HG03139 (cell line): ENCODE results near the gene PREX1.

Experiments used
- ATAC-seq: cut with Tn5 transposase; IDR thresholded peaks from one replicate; pipeline ENCODE4 v1.9.1; 2021; ENCODE audit not compliant: unreplicated experiment

Gene PREX1

DNA sequence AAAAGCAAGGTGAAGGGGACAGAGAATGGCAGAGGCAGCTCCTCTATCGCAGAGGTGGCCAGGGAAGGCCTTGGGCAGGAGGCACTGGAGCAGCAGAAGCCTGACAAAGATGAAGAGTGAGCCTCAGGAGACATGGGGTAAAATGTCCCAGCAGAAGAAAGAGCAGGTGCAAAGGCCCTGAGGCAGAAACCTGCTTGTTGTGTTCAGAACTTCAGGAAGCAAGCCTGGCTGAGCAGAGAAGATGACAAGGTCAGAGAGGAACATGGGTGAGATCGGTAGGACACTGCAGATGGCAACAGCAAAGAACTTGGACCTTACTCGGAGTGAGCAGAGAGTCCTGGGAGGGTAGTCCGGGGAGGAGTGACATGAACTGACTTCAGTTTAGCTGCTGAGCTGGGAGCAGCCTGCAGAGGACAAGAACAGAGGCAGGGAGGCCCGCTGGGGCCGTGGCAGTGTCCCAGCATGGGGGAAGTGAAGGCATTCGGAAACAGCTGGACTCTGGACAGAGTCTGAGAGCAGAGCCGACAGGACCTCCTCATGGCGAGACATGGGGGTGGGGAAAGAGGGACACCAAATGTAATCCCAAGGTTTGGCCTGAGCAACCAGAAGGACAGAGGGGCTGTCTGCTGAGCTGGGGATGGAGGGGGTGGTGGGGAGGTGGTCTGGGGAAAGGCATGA is 106.3 kb downstream of the PREX1 start:
- no peak for ATAC-seq

DNA sequence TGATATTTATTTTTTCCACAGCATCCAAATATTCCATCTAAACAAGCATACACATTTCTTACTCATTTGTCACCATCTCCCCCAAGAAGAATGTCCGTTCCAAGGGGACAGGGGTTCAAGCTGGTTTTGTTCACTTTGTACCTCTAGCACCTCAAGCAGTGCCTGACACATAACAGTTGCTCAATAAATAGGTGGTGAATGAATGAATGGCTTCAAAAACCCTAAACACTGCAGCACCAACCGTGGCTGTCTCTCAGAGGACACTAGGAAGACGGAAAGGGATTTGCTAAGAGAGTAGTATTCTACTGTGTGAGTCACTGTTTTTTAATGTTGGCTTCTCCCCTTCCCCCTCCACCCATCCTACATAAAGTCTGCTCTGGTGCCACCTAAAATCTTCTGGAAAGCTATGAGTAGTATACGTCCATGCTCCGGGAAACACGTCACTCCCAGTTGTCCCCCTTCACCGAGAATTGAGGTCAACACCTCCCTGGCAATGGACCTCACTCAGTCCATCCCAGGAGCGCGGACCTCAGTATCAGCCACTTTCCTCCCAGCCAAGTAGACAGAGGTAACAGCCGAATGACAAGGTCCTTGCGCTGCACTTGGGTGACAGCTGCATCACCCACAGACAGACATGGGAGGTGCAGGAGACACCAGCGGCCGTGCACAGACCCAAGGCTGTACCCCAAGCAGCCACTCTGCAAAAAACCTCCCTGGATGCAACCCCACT is 107.4 kb downstream of the PREX1 start:
- no peak for ATAC-seq

DNA sequence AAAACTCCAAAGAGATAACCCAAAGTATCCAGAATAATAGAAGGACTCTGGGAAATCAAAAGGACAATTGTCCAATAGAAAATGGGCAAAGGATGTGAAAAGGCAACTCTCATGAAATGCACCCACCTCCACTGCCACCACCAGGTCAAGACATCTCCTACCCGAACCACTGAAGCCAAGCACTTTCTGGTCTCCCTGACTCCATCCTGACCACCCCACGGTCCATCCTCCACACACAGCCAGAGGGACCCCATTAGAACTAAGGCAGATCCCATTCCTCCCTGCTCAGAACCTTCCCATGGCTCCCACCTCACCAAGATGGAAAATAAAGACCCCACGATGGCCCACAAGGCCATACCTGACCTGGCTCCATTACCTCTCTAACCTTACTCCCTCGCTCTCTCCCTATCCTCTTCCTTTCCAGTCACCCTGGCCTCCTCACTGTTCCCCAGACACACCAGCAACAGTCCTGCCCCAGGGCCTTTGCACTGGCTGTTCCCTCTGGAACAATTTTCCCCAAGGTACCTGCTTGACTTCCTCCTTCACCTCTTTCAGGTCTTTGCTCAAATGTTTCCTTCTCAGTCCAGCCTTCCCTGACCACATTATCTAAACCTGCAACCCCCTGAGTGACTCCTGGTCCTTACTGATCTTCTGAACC is 108.1 kb downstream of the PREX1 start:
- no peak for ATAC-seq

DNA sequence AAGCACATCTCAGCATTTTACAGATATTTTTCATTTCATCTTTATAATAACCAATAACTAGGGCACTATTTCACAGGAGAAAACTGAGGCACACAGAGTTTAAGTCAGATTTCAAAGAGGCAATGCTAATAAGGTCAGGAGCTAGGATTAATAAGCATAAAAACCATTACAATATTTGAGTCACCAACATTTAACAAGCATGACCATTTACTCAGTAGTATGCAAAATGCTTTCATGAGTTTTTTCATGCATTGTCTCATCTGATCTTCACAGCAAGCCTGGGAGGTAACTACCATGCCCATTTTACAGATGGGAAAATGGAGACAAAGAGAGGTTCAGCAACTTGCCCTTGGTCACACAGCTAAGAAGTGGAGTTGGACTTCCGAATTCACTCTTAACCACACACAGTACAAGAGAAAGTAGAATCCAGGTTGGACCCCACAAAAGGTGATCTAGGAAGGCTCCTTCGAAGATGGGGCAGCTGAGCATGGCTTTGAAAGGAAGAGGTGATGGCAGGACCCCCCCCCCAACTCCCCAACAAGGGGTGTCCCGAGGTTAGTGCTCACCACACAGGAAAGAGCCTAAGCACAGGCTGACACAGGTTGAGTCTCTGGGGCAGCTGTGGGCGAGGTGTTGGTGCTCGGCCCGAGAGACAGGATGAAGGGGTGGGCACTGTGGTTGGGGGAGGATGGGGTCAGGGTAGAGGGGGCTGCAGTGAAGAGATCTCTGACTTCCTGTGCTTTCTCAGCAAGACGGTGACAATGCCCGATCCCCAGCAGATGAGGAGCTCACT is 108.8 kb downstream of the PREX1 start:
- ATAC-seq = no peak

DNA sequence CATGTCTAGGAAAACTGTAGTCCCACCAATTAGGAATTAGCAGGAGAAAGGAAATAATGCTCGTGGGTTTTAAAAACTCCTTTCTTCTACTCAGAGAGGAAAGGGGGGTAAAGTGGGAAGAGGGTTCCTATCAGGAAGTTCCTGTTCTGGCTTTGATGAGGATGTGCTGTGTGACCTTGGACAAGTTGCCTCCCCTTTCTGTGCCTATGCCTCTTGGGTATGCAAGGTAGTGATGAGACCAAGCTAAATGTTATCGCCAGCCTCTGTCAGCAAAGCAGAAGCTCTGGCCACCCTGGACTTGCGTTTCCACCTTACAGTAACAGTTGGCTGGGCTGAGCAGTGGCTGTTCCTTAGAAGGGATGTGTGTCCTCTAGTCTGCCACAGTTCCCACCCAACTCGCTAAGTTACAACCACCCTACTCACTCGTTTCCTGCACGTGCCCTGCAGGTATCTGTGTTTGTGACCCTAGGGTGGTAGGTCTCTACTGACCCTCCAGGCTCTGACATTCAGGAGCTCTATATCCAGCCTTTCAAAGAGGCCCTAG is 110.0 kb downstream of the PREX1 start:
- ATAC-seq = no peak

DNA sequence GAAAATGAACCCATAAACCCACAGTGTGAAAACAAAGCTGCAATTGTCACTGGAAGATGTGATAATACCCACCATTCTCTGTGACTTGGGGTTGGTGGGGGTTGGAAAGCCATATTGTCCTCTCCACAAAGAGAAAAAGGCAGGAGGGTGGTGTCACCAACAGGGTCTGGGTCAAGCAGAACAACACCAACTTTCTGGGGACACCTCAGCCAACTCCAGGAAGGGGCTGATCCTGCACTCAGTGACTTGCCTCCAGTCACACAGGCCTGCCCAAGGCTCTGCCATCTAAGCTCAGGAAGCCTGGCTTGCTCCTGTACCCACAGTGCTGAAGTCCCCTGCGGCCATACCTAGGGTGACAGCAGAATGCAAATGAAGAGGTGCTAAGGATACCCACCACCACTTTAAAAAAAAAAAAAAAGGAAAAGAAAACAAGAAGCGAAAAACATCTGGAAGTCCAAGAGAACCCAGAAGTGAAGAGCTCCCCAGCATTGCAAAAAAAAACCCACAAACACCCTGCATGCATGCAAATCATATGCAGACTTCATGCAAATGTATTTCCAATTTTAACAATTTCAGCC is 110.6 kb downstream of the PREX1 start:
- no peak for ATAC-seq

DNA sequence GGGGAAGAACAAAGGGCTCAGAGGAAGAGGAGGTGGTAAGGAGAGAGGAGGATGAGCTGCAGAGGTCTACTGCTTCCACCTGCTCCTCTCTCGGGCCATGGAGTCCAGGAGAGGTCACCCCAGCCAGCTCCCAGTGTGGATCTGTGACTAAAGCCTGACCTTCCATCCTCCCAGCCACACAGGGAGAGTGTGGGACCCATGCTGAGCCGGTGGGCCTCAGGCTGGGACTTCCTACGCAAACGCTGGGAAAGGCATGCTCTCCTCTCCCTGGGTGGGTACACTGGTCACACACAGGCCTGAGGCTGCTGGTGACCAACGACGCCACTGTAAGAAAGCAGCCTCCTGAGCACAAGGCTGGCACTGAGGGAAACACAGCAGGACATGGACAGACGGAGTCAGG is 111.3 kb downstream of the PREX1 start:
- no peak for ATAC-seq

DNA sequence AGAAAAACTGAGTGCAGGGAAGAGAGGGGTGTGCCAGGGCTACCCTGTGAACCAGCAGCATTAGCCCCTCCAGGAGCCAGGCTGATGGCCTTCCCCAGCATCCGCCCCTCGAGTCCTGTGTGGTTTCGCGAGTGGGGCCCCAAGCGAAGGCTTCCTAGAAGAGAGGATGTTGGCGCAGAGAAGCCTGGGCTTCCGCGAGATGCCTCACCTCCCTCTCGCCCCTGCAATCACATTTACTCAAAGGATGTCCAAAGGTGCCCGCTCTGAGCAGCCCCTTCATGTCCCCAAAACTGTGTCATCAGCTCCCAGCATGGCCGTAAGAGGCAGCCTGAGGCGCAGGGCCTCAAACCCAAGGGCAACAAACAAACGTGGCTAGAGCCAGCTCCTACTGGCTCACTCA is 111.7 kb downstream of the PREX1 start:
- ATAC-seq = no peak

DNA sequence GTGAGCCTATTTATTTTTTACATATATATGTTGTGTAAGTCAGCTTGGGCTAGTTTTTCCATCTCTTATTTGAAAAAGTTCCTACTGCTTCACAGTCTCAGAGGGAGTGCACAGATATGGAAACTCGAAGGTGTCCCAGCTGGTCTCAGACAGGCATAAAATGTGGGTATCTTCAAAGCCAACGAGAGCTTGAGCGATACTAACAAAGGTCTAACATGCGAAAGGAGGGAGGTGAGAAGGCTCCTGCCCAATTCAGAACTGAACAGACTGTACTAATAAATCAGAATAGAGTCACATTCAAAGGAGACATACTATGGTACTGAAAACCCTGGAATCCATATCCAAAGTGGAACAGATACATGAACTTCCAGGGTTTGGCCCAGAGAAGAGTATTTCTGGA is 113.0 kb downstream of the PREX1 start:
- no peak for ATAC-seq

DNA sequence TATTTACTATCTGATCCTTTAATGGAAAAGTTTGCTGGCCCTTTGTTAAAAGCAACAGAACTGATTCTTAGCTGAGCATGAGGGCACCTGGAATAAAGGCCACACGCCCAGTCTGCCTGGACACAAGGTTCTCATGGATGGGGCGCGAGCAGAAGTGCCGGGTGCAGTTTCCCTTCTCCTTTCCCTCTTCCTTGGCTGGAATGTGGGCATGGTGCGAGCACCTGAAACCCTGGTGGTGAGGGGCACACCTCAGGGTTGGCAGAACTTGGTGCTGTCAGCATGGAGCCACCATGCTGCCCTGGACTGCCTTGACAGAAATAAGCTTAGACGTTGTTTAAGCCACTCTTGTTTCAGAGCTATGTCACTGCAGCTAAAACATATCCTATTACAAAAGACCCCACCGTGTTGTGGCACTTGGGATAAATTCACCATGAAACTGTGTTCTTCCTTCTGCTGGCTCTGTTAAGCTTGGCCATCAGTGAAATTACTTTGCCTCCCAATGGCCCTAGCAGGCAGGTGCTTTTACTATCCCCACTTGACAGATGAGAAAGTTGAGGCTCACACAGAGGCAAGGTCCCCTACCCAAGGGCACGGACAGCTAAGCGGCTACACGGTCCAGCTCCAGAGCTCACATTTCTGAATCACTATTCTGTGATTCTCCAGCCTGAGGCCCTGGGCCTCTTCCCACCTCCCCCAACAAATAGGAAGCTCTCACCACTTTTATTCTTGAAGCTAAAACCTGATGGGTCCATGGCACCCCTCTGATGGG is 115.9 kb downstream of the PREX1 start:
- ATAC-seq = no peak

DNA sequence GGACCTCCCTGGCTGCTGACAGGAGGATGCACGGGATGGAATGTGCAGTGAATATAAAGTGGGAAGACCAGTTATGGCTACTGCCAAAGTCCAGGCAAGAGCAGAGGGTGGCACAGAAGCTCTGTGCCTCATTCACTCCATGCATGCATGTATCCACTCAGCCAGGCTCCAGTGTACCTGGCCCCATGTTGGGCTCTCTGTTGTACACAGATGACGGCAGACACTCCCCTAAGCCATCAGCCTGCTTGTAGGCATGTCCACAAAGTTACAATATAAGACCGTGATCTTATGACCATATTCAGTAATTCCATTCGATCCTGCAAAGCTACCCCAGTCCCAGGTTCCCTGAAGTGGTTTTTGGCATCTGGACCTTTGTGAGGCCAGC is 116.8 kb downstream of the PREX1 start:
- ATAC-seq = no peak

DNA sequence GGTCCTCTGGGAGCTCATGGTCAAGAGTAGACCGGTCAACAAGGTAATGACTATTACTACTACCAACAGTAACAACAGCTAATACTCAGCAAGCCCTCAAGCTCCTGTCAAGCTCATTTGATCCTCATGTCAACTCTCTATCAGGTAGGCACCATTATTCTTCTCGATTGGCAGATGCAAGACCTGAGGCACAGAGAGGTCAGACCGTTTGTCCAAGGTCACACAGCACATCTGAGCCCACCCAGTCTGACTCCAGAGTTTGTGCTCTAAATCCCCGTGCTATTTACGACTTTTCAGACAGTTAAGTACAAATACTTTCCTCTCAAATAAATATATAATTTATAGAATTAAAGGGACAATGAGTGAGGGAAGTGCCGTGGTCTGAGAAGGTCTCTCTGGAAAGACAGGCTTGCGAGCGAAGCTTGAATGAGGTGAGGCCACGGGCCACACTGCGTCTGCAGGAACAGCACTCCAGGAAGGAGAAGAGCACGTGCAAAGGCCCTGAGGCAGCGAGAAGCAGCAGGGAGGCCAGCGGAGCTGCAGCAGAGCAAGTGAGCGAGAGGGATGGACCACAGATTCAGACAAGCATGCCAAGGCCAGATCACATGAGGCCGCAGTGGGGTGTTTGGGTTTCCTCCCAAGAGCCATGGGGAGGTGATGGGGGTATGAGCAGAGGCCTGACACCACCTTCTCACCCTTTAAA is 117.3 kb downstream of the PREX1 start:
- ATAC-seq = no peak

DNA sequence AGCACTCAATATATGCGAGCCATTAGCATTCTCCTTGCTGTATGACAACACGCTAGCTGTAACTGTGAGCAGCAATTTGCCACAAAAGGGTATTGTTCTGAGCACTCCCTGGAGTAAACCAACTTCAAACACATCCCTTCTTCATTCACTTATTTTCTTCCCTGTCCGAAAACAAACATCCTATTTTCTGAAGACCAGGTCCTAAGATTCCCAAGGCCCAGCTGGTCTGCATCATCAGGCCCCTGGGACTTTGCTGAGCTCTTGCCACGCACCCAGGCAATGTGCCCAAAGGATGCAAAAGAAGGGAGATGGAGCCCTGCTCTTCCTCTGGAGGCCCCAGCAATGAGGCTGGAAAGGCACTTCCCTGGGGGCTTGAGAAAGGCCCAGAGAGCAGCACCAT is 118.1 kb downstream of the PREX1 start:
- ATAC-seq = no peak

DNA sequence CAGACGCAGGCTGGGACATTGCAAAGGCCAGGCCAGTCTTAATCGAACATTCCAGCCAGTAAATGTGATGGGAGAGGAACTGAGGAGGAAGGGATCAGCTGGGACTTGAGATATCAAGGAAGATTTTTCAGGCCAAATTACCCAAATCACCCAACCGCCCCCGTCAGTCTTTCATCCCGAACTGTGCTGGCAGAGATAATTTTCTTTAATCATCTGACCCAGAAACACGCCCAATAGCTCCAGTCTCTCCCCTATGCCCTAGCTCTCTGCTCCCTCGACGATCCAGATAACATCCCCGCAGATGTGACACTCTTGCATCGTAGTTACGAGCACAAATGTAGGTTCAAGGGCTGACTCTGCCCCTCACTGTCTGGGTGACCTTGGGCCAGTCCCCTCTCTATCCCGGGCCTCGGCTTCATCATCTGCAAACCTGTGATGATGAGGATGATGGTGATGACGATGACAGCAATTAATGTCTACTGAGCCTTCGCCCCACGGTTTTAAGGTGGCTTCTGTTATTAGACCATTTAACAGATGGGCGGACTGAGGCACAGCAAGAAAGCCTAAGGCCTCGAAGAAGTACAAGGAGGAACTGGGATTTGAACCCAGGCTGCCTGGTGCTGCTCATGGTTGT is 118.6 kb downstream of the PREX1 start:
- no peak for ATAC-seq

DNA sequence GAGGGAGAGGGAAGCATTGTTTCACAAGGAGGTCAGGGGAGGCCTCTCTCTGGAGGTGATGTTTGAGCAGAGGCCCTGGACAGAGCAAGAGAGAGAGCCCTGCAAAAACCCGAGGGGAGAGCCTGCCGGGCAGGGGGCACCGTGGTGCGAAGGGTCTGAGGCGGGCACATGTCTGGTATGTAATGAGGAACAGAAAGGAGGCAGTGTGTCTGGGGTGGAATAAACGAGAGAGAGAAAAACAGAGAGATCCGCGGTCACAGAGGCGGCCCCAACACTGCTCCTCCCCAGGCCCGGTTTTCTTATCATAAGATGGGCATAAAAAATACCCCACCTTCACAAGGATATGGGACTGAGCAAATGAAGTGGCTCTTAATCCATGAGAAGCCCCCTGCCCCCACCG is 119.2 kb downstream of the PREX1 start:
- no peak for ATAC-seq

DNA sequence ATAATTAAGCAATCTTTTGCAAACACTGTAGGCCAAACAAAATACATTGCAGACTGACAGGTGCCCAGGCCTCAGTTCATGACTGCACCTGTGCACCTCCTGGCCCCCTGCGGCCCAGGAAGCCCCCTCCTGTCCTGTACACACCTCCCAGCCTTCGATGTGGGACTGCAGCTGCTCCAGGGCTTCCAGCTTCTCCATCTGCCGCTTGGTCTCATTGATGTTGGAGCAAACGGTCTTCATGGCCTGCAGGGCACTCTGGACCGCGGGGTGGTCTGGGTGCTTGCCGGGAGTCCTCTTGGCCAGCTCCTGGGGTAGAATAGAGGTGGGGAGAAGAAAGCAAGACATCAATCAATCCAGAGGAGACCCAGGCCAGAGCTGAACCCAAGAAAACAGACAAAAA is 119.7 kb downstream of the PREX1 start:
- ATAC-seq = no peak

DNA sequence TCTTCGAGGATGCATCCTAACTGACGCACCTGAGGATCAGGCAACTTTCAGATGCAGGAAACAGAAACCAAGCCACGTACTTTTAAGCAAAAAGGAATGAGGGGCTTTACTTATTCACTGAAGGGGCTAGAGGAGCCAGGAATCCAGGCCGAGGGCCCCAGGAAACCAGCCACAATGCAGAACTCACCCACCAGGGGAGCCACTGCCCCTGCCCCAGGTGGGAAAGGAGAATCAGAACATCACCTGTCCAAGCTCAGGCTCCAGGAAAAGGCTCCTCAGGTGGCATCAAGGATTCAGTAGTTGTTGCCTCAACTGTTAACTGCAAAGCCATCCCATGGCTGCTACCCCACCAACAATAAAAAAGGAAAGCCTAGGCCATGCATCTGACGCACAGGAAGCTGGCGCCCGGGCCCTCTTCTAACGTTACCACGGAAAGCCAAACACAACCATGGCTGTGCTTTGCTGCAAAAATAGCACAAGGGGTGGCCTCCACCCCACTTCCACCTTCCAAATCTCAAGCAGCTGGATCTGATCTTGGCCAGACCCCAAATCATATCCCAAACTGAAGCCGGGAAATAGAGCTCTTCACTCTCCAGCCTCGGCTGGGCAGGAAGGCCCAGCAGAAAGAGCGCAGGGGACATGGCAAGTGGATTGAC is 121.0 kb downstream of the PREX1 start:
- no peak for ATAC-seq

DNA sequence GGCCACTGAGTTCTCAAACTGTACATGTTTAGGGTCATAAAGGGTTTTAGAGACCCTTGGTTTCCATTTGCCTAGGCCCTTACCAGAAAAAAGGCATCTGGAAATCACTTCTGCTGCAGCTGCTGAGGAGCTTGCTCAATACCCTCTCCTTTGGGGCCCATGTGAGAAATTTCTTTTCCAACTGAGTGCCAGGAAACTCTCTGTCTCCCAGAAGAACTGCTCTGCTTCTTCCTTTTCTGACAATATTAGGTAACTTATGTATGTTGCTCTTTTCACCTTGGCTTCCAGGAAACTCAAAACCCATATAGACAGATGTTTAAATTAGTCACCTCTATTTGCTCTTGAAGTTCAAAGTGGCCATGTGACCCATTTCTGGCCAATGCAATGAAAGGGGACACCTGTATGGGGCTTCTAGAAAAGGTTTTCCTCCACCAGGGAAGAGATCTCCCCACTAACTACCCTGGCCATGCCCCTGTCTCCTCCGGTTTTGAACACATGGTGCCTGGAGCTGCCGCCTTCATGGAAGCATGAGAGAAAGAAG is 121.6 kb downstream of the PREX1 start:
- ATAC-seq = no peak
